HG03060 (cell line): ENCODE results near the gene MXRA8.

Experiments
- ATAC-seq: cut with Tn5 transposase; IDR thresholded peaks from one replicate; pipeline ENCODE4 v1.9.1; 2021; ENCODE audit warnings: low read depth, moderate number of reproducible peaks; ENCODE audit not compliant: unreplicated experiment

Gene MXRA8

DNA sequence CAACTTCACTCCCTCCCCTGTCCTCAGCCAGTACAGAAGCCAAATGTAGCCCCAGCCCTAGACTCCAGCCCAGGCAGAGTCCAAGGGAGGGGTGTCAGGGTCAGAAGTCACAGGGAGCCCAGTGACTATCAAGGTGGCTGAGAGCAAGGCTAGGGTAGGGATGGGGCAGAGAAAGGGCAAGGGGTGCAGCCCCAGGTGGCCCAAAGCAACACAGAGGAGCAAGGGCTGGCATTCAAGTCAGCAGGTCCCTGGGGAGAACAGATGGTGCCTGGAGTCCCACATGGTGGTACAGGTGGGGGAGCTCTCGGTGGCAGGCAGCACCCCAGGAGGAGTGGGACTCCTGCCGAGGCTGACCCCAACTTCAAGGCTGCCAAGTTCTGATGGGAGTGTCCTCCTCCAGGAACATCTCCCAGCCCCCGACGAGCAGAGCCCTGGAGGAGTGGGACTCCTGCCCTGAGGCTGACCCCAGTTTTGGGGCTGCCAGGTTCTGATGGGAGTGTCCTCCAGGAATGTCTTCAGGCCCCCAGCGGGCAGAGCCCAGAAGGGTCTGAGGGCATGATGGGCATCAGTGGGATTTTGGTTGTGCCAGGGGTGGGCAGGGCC is 5.5 kb downstream of the MXRA8 start:
- ATAC-seq = no peak

GRCh38 chr1:1351511-1352427 is 6.6 kb downstream of the MXRA8 start:
- ATAC-seq = no peak

DNA sequence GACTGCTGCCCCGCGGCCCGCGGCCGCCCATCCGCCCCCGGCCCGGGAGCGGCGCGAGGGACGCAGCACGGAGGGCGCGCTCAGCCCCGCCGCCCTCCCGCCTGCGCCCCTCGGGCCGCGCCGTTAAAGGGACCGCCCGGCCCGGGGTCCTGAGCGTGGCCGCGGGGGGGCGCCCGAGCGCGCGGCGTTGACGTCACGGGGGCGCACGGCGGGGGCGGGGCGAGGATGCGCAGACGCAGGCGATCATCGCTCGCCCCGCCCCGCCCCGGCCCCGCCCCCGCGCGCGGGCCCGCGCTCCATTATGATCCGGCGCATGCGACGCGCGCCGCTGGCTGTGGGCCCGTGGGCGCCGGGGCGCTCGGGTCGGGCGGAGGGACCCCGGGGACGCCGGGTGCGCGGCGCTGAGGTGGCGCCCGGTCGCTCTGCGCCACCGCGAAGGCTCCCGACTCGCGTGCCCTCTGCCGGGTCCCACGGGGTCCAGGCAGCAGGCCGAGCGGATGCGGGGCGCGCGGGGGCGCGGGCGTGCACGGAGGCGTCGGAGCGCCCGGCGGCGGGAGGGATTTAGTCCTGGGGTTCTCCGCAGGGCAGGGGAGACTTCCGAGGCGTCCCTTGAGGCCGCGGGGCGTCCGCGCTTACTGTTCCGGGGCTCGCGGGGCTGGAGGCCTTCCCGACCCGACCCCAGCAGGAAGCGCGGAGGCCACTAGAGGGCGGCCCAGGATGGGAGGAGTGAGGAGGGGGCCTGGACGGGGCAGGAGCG is 8.9 kb downstream of the MXRA8 start, which contains the start of gene DVL1:
TSS of gene DVL1 (minus strand) at position 163 of the 757 bp plus-strand sequence. CDS start 353 bp downstream, outside the sequence.
- ATAC-seq = no peak

DNA sequence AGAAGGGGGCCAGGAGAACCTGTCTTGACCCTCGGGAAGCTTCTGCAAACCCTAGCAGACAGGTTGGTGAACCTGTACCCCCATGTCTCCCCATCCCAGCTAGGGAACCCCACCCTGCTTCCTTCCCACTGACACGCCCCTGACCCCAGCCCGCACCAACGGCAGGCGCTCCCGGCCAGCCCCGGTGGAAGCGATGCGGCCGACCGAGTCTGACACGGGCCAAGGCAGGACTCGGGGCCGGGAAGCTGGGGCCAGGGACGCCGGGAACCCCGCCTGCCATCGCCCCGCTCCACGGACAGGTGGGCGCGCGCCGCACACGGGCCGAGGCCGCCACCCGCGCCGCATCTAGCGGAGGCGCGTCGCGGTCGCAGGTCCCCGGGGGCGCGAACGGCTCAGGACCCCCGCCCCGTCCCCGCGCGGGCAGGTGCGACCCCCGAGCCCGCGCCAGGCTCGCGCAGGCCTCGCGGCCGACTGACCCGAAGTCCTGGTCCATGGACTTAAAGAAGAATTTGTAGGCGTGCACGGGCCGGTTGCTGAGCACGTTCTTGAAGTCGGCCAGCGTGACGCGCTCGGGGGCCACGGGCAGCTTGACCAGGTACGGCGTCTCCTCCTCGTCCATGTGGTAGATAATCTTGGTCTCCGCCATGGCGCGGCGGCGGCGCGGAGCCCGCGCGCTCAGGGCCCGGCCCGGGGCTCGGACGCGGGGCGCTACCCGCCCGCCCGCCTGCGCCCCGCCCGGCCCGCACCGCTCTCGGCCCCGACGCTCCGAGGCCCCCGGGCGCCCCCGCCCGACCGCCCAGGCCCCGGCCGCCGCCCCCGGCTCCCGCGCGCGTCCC is 9.7 kb downstream of the MXRA8 start:
- no peak for ATAC-seq

GRCh38 chr1:1347663-1348419 is 10.5 kb downstream of the MXRA8 start:
- ATAC-seq = no peak

DNA sequence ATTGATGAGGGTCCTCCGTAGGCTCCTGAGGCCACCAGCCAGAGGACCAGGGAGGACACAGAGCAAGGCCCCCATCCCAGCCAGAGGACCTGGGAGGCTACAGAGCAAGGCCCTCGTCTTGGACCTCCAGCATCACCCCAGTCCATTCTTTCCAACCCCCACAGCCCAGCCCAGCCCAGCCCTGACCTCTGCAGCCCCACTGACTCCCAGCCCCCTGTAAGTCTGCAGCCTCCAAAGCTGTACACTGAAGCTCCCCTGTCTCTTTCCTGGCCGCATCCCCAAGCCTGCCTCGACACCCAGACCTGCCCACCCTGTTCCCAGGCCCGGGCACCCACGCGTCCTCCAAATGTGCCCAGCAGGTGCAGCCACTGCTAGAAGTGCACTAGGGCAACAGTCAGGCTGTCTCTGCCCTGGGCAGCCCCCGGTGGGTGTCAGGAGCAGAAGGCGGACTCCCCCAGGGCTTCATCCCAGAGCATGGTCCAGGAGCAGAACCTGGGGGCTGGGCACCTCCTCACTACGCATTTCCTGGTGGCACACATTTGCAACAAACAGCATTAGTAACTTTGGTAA is 11.2 kb downstream of the MXRA8 start:
- no peak for ATAC-seq

DNA sequence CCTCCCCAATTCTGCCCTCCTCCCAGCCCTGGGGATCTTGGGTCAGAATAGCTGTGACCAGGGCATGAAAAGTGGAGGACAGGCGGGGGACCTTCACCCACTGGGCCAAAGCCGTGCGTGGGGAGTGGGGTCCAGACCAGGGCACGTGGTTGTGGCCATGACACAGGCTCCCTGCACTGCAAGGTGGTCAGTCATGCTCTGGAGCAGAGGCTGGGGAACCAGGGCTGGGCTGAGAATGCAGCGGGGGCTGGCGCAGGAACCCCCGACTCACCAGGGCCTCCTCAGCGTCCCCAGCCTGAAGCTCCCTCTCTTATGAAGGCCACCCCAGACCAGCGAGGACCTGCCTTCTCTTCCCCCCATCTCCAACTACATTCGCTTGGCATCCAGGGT is 11.9 kb downstream of the MXRA8 start:
- ATAC-seq = no peak

DNA sequence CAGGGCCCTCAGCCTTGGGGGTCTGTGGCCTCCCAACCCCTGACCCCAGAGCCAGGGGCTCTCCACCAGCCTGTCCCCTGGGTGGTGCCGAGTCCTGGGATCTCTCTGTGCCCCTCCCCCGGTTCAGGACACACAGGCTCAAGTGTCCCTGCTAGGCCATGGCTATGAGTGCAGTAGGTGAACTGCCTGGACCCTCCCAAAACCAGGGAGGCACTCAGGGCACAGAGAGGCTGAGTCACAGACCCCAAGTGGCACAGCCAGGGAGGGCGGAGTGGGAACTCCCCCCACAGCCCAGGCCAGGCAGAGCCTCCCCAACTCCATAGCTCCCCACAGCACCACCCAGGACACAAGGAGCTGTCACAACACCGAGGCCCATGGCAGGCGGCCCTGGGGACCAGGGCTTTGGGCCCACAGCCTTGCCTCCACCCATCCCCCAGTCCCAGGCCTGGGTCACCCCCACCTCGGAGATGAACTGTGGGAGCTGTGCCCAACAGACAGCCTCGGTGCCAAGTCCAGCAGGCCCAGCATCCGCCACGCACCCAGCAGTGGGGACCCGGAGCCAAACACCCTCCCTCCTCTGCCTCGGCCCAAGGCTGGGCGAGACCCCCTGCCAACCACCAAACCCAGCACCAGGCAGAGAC is 12.4 kb downstream of the MXRA8 start:
- ATAC-seq = no peak

- ATAC-seq = no peak
Observed at GRCh38 chr1:1345384-1345783, 13.0 kb downstream of the MXRA8 start.

DNA sequence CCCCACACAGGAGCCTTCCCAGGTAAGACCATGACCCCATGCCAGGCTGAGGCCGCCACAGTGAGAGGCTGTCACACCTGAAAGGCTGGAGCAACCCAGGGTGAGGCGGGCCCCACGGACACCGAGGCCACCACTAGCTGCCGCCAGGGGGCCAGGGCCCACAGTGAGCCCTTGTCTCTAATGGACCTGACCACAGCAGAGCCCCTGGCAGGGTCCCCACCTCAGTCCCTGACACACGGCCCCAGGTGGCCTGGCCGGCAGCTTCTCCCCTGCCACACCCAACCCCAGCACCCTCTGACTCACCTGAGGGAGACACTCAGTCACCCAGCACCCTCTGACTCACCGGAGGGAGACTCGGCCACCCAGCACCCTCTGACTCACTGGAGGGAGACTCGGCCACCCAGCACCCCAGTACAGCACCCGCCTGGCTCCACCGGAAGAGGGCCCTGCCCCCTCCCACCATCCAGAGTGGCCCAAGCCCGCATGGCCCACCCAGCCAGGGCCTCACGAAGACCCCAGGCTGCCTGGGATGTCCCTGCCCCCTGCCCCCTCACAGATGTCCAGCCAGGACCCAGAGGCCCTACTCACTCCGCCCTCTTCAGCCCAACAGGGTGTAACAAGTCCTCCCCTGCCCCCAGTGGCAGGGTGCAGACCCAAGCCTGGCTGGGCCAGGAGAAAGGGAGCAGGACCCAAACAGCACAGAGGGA is 13.5 kb downstream of the MXRA8 start:
- no peak for ATAC-seq

GRCh38 chr1:1343811-1344421 is 14.4 kb downstream of the MXRA8 start:
- no peak for ATAC-seq

- ATAC-seq = no peak
Observed at GRCh38 chr1:1342584-1343115, 15.7 kb downstream of the MXRA8 start.

DNA sequence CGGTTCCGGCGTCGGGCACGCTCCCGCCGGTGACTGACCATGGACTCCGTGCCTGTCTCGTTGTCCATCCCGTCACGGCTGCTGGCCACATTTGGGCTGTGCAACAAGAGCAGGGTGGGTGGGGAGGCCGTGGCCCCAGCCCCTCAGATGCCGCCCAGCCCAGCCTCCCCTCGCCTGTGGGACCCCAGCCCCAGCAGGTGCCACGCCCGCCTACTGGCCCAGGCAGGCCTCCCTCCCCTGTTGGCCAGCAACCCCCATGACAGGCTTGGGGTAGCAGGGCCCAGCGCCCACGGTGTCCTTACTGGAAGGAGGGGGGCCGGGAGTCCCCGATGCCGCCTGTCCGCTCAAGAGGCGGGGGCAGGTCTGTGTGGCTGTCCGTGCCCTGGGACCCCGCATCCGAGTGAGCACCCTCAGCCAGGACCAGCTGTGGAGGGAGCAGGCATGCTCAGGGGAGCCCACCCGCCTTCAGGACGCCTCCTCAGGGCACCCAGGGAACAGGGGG is 16.2 kb downstream of the MXRA8 start:
- ATAC-seq = no peak

GRCh38 chr1:1341549-1342021 is 16.8 kb downstream of the MXRA8 start:
- ATAC-seq = no peak

DNA sequence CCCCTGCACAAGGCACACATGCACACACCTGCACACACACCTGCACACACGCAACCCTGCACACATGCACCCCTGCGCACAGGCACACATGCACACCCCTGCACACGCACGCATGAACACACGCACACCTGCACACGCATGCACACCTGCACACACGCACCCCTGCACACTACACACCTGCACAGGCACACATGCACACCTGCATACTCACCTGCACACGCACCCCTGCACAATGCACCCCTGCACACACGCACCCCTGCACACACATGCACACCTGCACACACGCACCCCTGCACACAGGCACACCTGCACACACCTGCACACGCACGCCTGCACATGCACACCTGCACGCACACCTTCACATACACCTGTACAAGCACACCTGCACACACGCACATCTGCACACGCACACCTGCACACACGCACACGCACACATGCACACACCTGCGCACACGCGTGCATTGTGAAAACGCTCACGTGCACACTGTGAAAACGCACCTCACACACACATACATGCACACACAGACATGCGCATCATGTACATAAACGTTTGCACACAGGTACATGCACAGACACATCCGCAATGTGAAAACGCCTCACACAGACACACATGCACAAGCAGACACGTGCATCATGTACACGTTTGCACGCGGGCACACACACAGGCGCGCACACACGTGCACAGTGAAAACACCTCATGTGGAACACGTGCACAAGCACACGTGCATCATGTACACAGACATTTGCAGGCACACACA is 17.4 kb downstream of the MXRA8 start:
- ATAC-seq = no peak

GRCh38 chr1:1340185-1340584 is 18.2 kb downstream of the MXRA8 start:
- ATAC-seq = no peak
